Ovary (tissue), 10 donors: ENCODE results near the gene FREM2. TPM values are rescaled to one million over a fixed set of nuclear protein-coding genes. Genes with fewer than 3 reads are reported as not detected.

Experiments
- DNase-seq, 5 donors: peaks; one replicate each; pipeline ENCODE4 v3.0.0-alpha.2; 2019 to 2020
- H3K27ac ChIP-seq, 2 donors: fragments of 200-600 bp; one replicate each; pipeline versions ENCODE4 v1.5.1 to v1.8.0; 2019 to 2022
- H3K27me3 ChIP-seq: fragments of 200-600 bp; one replicate; pipeline ENCODE4 v1.8.0; 2022
- H3K36me3 ChIP-seq: fragments of 200-600 bp; sonication (generic); one replicate; pipeline ENCODE4 v1.5.1; 2019
- H3K4me1 ChIP-seq: one replicate; pipeline ENCODE4 v1.8.1; 2013; ENCODE audit warnings: mild to moderate bottlenecking, moderate library complexity; ENCODE audit not compliant: insufficient read depth
- H3K4me3 ChIP-seq: fragments of 200-600 bp; sonication (generic); one replicate; pipeline ENCODE4 v1.5.1; 2017
- H3K9me3 ChIP-seq, 2 donors: fragments of 200-600 bp in 1 of 2; sonication (generic) in 1 of 2; one replicate each; pipeline versions ENCODE4 v1.5.1 to v1.8.1; 2013 to 2019; ENCODE audit warnings: mild to moderate bottlenecking in 1 of 2, moderate library complexity in 1 of 2
- EP300 ChIP-seq: sonication (generic); formaldehyde crosslinking; IDR thresholded peaks from one replicate; pipeline ENCODE4 v1.6.1; 2017; ENCODE audit warnings: antibody characterized with exemption
- POLR2A ChIP-seq: fragments of 450-650 bp; IDR thresholded peaks from one replicate; pipeline ENCODE4 v1.6.1; 2017; ENCODE audit warnings: antibody characterized with exemption, mild to moderate bottlenecking, moderate library complexity
- WGBS, 3 donors: extraction: QIAGEN DNeasy Blood & Tissue Kit in 1 of 3; methylation state at CpG; one replicate each; pipeline versions ENCODE4 v1.1.5 to v1.1.7; 2013 to 2017; 5-methylcytosine and 5-hydroxymethylcytosine counted together
- intact Hi-C, 4 donors: fragments of 100-400 bp; cut with DNase I; formaldehyde crosslinking; loops; one replicate each; pipeline versions ENCODE4 v1.11.0 to v1.15.1; 2022 to 2023
- long read RNA-seq, 3 donors: library from polyadenylated mRNA in 2 of 3; unstranded in 2 of 3; transcript quantifications; one replicate each; pipeline ENCODE4 v2.0.0 and lab custom pipeline, GENCODE V29; 2021 to 2026
- polyA plus RNA-seq, 2 donors: library from polyadenylated mRNA; stranded (reverse); fragments of 200-250 nt in 1 of 2; fragments of 350-450 nt in 1 of 2; fragmentation: Illumina TruSeq in 1 of 2; extraction: RNeasy Lipid Tissue Mini Kit (QIAGEN cat#74804) in 1 of 2; gene quantifications; one replicate each; pipeline ENCODE4 v1.2.3, GENCODE V29; 2013 to 2014
- total RNA-seq, 7 donors: library from RNA; depleted of rRNA in 2 of 7; stranded (reverse); fragments of >200 nt in 2 of 7; fragmentation: NEBNext Ultra II Directional in 3 of 7; extraction: Animal tissue kit (Norgen Biotek cat#: 25700) in 3 of 7; gene quantifications; one replicate each; pipeline versions ENCODE4 v1.1.0 to v1.2.4, GENCODE V29; 2016 to 2023
- TF ChIP-seq, protein P1 (sequence below), 3 donors: fragments of 450-650 bp in 2 of 3; fragments of 200-600 bp in 1 of 3; IDR thresholded peaks; one replicate each; pipeline versions ENCODE4 v1.5.1 to v1.8.0; 2016 to 2022; ENCODE audit warnings: antibody characterized with exemption in 3 of 3, mild to moderate bottlenecking in 1 of 3
- donor health status: DM: no; HTN: no; CAD: no; lungs with moderate emphysema.
- donor health status: DM: no; HTN: no; CAD: no.
- donor health status: Bipolar disorder and iron deficiency.
- donor health status: DM: yes; HTN: yes; CAD: no.
- donor health status: DM: no; HTN: no; CAD: no.
- donor health status: DM: yes; HTN: yes; CAD: no.

Gene FREM2
- total RNA-seq (1 to 10 TPM in 5 of 7 donors, under 1 TPM in 2; 0.70 to 4.0 (median 2.9) TPM), polyA plus RNA-seq (under 1 TPM; 0.27 to 0.38 TPM)
- long read RNA-seq, donor 1 = 0 reads
- long read RNA-seq, donor 2, full-length matches to known transcripts = 1 of 1 reads
- long read RNA-seq, donor 2, partial matches to known transcripts = 0 of 1 reads
- long read RNA-seq, donor 2, other reads (novel, unspliced or antisense) = 0 of 1 reads
- long read RNA-seq, donor 3 = 0 reads

DNA sequence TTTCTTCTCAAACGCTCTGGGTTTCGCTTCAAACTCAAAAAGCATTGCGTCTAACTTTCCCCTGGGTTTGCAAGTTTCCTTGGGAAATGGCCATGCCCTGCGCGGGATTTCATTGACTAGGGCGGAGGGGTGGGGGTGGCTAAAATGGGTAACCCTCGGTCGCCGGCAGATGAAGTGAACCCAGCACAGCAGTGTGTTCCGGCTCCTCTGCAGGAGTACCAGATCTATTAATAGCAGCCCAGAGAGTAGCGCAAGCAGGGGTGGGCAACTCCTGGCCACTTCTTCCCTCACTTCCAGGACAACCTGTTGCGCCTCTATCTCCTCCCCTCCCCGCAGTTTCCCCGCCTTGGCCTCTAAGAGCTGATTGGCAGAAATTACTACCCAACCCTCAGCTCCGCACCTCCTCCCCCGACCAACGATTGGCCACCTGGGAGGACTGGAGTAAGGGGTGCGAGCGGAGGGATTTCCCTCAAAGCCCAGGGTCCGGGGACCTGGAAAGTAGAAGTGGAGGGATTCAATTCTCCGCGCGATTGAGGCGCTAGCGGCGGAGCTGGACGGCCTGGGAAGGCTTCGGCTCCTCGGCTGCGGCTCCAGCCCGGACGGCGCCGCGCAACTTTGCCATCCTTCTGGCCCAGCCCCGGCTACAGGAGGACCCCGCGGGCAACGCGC lies at the start of gene FREM2:
Gene FREM2 (plus strand): TSS at position 501 of the 669 bp plus-strand sequence. CDS start 268 bp downstream, outside the sequence.
- no peak for TF ChIP-seq EP300
- H3K4me3 ChIP-seq = peak within 1 kb of the TSS; percentile 41
- H3K4me1 ChIP-seq = peaks cover 7% of the 10 kb centered on the region
- DNase-seq = peak; percentile 63 to 71 (median 69)
- no peaks in the 10 kb centered on the region for H3K27me3 ChIP-seq
- 0 to 2% (median 1%) methylated on average over 36 to 40 of the region's 40 CpGs for WGBS, 3 donors
- H3K27ac ChIP-seq = no peak within 1 kb of the TSS
- no peaks in the 10 kb centered on the region for H3K36me3 ChIP-seq
- intact Hi-C loops = no loop called here
- H3K9me3 ChIP-seq = no peaks in the 10 kb centered on the region

DNA sequence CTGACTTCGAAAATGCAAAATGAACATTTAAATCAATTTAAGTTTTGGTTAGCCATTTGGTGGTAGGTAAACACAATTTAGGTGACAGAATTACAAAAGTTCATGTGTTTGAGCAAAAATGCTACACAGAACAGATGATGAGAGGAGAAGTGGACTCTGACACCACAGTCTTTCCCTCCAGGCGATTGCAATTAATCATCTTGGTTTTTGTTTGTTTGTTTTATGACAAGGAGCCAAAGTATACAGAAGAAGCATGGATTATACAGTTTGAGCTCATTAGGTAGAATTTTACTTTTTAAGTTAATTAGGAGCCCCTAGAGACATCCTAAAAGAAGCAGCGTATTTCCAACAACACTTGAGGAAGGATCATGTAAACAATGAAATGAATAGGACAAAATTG lies 49.3 kb upstream of the FREM2 start:
- no peak for DNase-seq
- TF ChIP-seq EP300 (no peak), POLR2A (no peak)
- TF ChIP-seq, protein P1, sequence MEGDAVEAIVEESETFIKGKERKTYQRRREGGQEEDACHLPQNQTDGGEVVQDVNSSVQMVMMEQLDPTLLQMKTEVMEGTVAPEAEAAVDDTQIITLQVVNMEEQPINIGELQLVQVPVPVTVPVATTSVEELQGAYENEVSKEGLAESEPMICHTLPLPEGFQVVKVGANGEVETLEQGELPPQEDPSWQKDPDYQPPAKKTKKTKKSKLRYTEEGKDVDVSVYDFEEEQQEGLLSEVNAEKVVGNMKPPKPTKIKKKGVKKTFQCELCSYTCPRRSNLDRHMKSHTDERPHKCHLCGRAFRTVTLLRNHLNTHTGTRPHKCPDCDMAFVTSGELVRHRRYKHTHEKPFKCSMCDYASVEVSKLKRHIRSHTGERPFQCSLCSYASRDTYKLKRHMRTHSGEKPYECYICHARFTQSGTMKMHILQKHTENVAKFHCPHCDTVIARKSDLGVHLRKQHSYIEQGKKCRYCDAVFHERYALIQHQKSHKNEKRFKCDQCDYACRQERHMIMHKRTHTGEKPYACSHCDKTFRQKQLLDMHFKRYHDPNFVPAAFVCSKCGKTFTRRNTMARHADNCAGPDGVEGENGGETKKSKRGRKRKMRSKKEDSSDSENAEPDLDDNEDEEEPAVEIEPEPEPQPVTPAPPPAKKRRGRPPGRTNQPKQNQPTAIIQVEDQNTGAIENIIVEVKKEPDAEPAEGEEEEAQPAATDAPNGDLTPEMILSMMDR (IDR thresholded peaks at IDR 0.05) = no peak
- Histone ChIP-seq H3K27me3 (no peaks in the 10 kb centered on the region), H3K9me3 (no peaks in the 10 kb centered on the region), H3K27ac (no peak overlapping the region), H3K4me3 (no peak overlapping the region), H3K36me3 (no peaks in the 10 kb centered on the region), H3K4me1 (no peaks in the 10 kb centered on the region)
- WGBS, 3 donors = 93 to 96% (median 94%) methylated on average over 3 of the region's 3 CpGs
- intact Hi-C loops = no loop called here

- Histone ChIP-seq H3K4me3 (no peak overlapping the region), H3K9me3 (no peaks in the 10 kb centered on the region), H3K27me3 (no peaks in the 10 kb centered on the region), H3K36me3 (no peaks in the 10 kb centered on the region), H3K27ac (no peak overlapping the region), H3K4me1 (no peaks in the 10 kb centered on the region)
- intact Hi-C loops = no loop called here
- 88 to 92% (median 90%) methylated on average over 5 of the region's 5 CpGs for WGBS, 3 donors
- no peak for DNase-seq
- TF ChIP-seq EP300 = no peak
- TF ChIP-seq, protein P1 (IDR thresholded peaks at IDR 0.05) = no peak
- no peak for TF ChIP-seq POLR2A
These were observed 45.5 kb upstream of the FREM2 start for GRCh38 chr13:38641164-38641948.

DNA sequence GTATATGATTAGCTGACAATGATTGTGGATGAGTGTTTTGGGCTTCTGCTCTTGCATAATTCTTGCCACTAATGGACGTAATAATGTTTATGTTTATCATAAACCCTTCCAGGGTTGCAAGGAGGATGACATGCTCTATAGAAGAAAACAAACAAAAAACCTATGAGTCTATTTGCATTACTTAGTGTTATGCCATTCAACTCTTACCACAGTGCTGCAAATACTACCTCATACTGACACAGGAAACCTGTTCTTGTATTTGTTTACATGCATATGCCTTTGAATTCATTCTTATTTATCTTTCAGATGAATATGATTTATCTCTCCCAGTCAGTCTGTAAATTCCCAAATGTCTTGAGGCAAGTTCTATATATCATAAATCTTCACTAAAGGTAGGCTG lies 39.6 kb upstream of the FREM2 start:
- no peak for DNase-seq
- Histone ChIP-seq H3K27me3 (no peaks in the 10 kb centered on the region), H3K4me3 (no peak overlapping the region), H3K4me1 (no peaks in the 10 kb centered on the region), H3K9me3 (no peaks in the 10 kb centered on the region), H3K36me3 (no peaks in the 10 kb centered on the region), H3K27ac (no peak overlapping the region)
- TF ChIP-seq, protein P1 (IDR thresholded peaks at IDR 0.05) = no peak
- TF ChIP-seq POLR2A (no peak), EP300 (no peak)
- intact Hi-C loops = no loop called here
- 78 to 93% (median 89%) methylated on average over 1 of the region's 1 CpG for WGBS, 3 donors
